ENCODE measurements around the gene MAML3. TPM values are rescaled to one million over a fixed set of nuclear protein-coding genes. Genes with fewer than 3 reads are reported as not detected.

MAML3 gene
- total and polyA plus RNA-seq, 10 donors = 0.63 to 18.4 (median 12.7) TPM

DNA sequence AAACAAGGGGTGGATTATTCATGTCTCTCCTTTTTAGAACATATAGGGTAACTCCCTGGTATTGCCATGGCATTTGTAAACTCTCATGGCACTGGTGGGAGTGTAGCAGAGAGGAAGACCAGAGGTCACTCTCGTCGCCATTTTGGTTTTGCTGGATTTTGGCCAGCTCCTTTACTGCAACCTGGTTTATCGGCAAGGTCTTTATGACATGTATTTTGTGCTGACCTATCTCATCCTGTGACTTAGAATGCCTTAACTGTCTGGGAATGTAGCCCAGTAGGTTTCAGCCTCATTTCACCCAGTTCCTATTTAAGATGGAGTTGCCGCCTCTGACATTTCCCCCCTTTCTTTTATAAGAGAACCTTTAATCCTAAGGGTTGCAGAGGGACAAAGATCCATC is 442.5 kb downstream of the MAML3 start:
- TF ChIP-seq POLR2AphosphoS5 (IDR thresholded peaks at IDR 0.05) (no peak), POLR2A (IDR thresholded peaks at IDR 0.05) (no peak)
- TF ChIP-seq, protein P1, sequence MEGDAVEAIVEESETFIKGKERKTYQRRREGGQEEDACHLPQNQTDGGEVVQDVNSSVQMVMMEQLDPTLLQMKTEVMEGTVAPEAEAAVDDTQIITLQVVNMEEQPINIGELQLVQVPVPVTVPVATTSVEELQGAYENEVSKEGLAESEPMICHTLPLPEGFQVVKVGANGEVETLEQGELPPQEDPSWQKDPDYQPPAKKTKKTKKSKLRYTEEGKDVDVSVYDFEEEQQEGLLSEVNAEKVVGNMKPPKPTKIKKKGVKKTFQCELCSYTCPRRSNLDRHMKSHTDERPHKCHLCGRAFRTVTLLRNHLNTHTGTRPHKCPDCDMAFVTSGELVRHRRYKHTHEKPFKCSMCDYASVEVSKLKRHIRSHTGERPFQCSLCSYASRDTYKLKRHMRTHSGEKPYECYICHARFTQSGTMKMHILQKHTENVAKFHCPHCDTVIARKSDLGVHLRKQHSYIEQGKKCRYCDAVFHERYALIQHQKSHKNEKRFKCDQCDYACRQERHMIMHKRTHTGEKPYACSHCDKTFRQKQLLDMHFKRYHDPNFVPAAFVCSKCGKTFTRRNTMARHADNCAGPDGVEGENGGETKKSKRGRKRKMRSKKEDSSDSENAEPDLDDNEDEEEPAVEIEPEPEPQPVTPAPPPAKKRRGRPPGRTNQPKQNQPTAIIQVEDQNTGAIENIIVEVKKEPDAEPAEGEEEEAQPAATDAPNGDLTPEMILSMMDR (IDR thresholded peaks at IDR 0.05 in 8 of 11, conservative IDR thresholded peaks at IDR 0.05 in 3 of 11) = no peak
- intact Hi-C loops (cut with DNase I; ENCODE audit: low total_unique reads) = no loop called here
- Histone ChIP-seq H3K4me3 (no peak overlapping the region), H3K27me3 (replicated peaks in 1 of 7) (no peaks in the 10 kb centered on the region), H3K27ac (no peak overlapping the region), H3K36me3 (peaks cover 0 to 5% (median 0%) of the 10 kb centered on the region in 6 donors), H3K9me3 (peaks cover 0 to 5% (median 0%) of the 10 kb centered on the region in 8 donors), H3K4me1 (no peaks in the 10 kb centered on the region)
- 72 to 94% (median 87%) methylated on average over 4 of the region's 4 CpGs for WGBS, 5 donors
- no peak for DNase-seq

DNA sequence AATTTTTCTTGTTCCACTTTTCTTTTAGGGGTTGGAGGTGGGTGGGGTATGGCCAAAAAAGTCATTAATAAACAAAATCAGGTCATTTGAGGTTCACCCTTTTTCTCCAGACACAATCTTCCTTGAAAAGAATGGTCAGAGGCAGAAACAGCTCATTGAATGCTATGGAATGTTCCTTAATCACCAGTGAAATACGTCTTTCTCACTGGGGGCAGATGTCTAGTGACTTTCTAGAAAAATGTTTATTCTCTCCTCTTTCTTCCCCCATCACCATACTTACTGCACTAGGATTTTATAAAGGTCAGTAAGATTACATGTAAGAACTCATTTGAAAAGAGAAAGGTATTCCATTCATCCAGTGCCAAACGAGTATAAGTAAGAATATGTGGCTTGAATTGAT is 443.9 kb downstream of the MAML3 start:
- no peak for DNase-seq
- Histone ChIP-seq H3K4me1 (no peaks in the 10 kb centered on the region), H3K27me3 (replicated peaks in 1 of 7) (no peaks in the 10 kb centered on the region), H3K9me3 (peaks cover 0 to 5% (median 0%) of the 10 kb centered on the region in 8 donors), H3K4me3 (no peak overlapping the region), H3K36me3 (peaks cover 0 to 17% (median 0%) of the 10 kb centered on the region in 6 donors), H3K27ac (no peak overlapping the region)
- 87 to 93% (median 93%) methylated on average over 2 of the region's 2 CpGs for WGBS, 5 donors
- TF ChIP-seq POLR2A (IDR thresholded peaks at IDR 0.05) = no peak
- TF ChIP-seq, protein P1 (IDR thresholded peaks at IDR 0.05 in 8 of 11, conservative IDR thresholded peaks at IDR 0.05 in 3 of 11) = no peak
- TF ChIP-seq POLR2AphosphoS5 (IDR thresholded peaks at IDR 0.05) = no peak
- intact Hi-C loops (cut with DNase I; ENCODE audit: low total_unique reads) = no loop called here

DNA sequence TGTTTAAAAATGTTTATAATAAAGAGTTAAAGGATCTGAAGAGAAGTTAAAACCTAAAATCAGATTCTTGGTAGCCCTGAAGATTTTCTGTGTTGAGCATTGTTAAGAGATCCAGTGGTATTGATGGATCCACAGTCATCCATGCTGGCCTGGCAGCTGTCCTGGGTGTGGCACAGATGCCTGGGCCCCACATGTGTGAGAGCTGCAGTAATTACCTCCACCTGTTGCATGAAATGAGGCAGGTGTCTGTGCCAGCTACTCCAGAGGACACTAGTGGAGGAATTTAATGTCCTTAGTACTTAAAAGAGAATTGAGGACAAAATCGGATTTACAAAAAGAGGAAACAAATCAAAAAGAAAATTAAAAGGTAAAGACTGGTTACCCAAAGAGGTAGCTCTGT is 444.3 kb downstream of the MAML3 start:
- DNase-seq = no peak
- 50 to 92% (median 86%) methylated on average over 1 of the region's 1 CpG for WGBS, 5 donors
- Histone ChIP-seq H3K36me3 (peaks cover 0 to 18% (median 0%) of the 10 kb centered on the region in 6 donors), H3K4me1 (no peaks in the 10 kb centered on the region), H3K9me3 (peaks cover 0 to 5% (median 0%) of the 10 kb centered on the region in 8 donors), H3K27me3 (replicated peaks in 1 of 7) (no peaks in the 10 kb centered on the region), H3K4me3 (no peak overlapping the region), H3K27ac (no peak overlapping the region)
- intact Hi-C loops (cut with DNase I; ENCODE audit: low total_unique reads) = no loop called here
- TF ChIP-seq, protein P1 (IDR thresholded peaks at IDR 0.05 in 8 of 11, conservative IDR thresholded peaks at IDR 0.05 in 3 of 11) = no peak
- TF ChIP-seq POLR2AphosphoS5 (IDR thresholded peaks at IDR 0.05) = no peak
- no peak for TF ChIP-seq POLR2A (IDR thresholded peaks at IDR 0.05)

DNA sequence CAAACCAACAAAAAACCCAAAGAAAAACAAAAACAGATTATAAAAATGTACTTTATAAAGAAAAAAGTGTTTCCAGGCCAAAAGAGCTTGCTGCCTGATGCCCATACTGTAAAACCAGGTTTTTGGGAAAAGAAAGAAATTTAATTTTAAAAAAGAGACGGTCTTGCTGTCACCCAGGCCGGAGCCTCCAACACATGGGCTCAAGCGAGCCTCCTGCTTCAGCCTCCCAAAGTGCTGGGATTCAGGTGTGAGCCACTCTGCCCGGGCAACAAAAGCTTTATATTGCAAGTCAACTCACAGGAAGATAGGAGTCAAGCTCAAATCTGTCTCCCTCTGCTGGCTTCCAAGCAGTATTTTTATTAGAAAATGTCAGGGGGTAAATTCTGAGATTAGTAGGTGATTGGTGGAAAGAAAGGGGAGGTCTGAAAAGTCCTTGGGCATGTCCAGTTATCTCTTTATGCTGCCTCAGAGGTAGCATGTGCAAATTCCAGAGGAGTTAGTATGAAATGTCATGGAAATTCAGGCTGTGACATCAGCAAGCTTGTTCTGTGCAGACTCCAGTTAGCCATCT is 449.0 kb downstream of the MAML3 start:
- Histone ChIP-seq H3K9me3 (peaks cover 0 to 5% (median 0%) of the 10 kb centered on the region in 8 donors), H3K27me3 (replicated peaks in 1 of 7) (no peaks in the 10 kb centered on the region), H3K4me3 (no peak overlapping the region), H3K36me3 (peaks cover 0 to 57% (median 8%) of the 10 kb centered on the region in 6 donors), H3K4me1 (no peaks in the 10 kb centered on the region), H3K27ac (no peak overlapping the region)
- DNase-seq = no peak
- intact Hi-C loops (cut with DNase I; ENCODE audit: low total_unique reads) = no loop called here
- WGBS, 5 donors = 95 to 98% (median 96%) methylated on average over 4 of the region's 4 CpGs
- no peak for TF ChIP-seq POLR2AphosphoS5 (IDR thresholded peaks at IDR 0.05)
- TF ChIP-seq, protein P1 (IDR thresholded peaks at IDR 0.05 in 8 of 11, conservative IDR thresholded peaks at IDR 0.05 in 3 of 11) = peak in 2 of 11 experiments; percentile 7 to 16

Measured in spleen (tissue), 11 donors.